HCT116 (cell line): ENCODE results near the gene ACTR1A.

Experiments
- CBX3 ChIP-seq: IDR thresholded peaks from 2 replicates; pipeline ENCODE4 v1.6.1; 2012; ENCODE audit warnings: low read depth
- CTCF ChIP-seq, 3 experiments: fragments of 200-600 bp in 1 of 3; sonication (generic) in 1 of 3; IDR thresholded peaks in 2 of 3; conservative IDR thresholded peaks in 1 of 3; 2 replicates each; pipeline ENCODE4 v1.5.1; 2012 to 2017; ENCODE audit warnings: low read depth in 2 of 3, low read length in 2 of 3, antibody characterized with exemption in 1 of 3, borderline replicate concordance in 1 of 3, control low read depth in 1 of 3, mild to moderate bottlenecking in 1 of 3, mixed read lengths in 1 of 3, mixed run types in 1 of 3, moderate library complexity in 1 of 3; ENCODE audit not compliant: insufficient read depth in 1 of 3
- EZH2phosphoT487 ChIP-seq: fragments of 200-600 bp; IDR thresholded peaks from 2 replicates; pipeline ENCODE4 v1.6.1; 2018; ENCODE audit warnings: antibody characterized with exemption, borderline replicate concordance
- MAX ChIP-seq: IDR thresholded peaks from 2 replicates; pipeline ENCODE4 v1.6.1; 2012
- POLR2A ChIP-seq: IDR thresholded peaks from 2 replicates; pipeline ENCODE4 v1.7.0; 2011; ENCODE audit warnings: borderline replicate concordance; ENCODE audit not compliant: insufficient read depth, insufficient read length; ENCODE audit errors: extremely low read depth
- POLR2AphosphoS5 ChIP-seq: IDR thresholded peaks from 2 replicates; pipeline ENCODE4 v1.6.1; 2011; ENCODE audit warnings: mild to moderate bottlenecking, low read depth, low read length, moderate library complexity
- RAD21 ChIP-seq: IDR thresholded peaks from 2 replicates; pipeline ENCODE4 v1.6.1; 2012; ENCODE audit warnings: low read depth, mild to moderate bottlenecking
- REST ChIP-seq: IDR thresholded peaks from 2 replicates; pipeline ENCODE4 v1.6.1; 2012; ENCODE audit warnings: low read depth
- SIN3A ChIP-seq: IDR thresholded peaks from 2 replicates; pipeline ENCODE4 v1.6.1; 2012; ENCODE audit warnings: low read depth
- YY1 ChIP-seq: IDR thresholded peaks from 2 replicates; pipeline ENCODE4 v1.6.1; 2011; ENCODE audit warnings: low read length, low read depth, moderate library complexity, mild to moderate bottlenecking; ENCODE audit not compliant: insufficient replicate concordance; ENCODE audit errors: extremely low read depth
- ZBTB33 ChIP-seq: IDR thresholded peaks from 2 replicates; pipeline ENCODE4 v1.6.1; 2011; ENCODE audit warnings: mild to moderate bottlenecking, low read length, moderate library complexity; ENCODE audit not compliant: insufficient replicate concordance; ENCODE audit errors: extremely low read depth

- TF ChIP-seq REST (no peak), EZH2phosphoT487 (no peak), YY1 (no peak), CTCF (IDR thresholded peaks at IDR 0.05 in 2 of 3, conservative IDR thresholded peaks at IDR 0.05 in 1 of 3; ENCODE audit: borderline replicate concordance in 1 of 3, insufficient read depth in 1 of 3, low read depth in 2 of 3, low read length in 2 of 3) (no peak), ZBTB33 (no peak), POLR2AphosphoS5 (no peak), SIN3A (no peak), RAD21 (no peak), CBX3 (no peak), MAX (no peak), POLR2A (no peak)
Measured at GRCh38 chr10:102514487-102515311, 12.2 kb upstream of the ACTR1A start.
